Epidermal melanocyte (primary cell): ENCODE results near the gene ANKFY1.
"Not testable (repeated sequence)": the region's sequence is repeated elsewhere in the genome, so short reads cannot be mapped to it uniquely, and the experiment has no call there.

Source experiments
- DNase-seq: peaks from one replicate; pipeline ENCODE4 v3.0.0; 2011; ENCODE audit warnings: low spot score; ENCODE audit not compliant: insufficient read length

Gene ANKFY1

DNA sequence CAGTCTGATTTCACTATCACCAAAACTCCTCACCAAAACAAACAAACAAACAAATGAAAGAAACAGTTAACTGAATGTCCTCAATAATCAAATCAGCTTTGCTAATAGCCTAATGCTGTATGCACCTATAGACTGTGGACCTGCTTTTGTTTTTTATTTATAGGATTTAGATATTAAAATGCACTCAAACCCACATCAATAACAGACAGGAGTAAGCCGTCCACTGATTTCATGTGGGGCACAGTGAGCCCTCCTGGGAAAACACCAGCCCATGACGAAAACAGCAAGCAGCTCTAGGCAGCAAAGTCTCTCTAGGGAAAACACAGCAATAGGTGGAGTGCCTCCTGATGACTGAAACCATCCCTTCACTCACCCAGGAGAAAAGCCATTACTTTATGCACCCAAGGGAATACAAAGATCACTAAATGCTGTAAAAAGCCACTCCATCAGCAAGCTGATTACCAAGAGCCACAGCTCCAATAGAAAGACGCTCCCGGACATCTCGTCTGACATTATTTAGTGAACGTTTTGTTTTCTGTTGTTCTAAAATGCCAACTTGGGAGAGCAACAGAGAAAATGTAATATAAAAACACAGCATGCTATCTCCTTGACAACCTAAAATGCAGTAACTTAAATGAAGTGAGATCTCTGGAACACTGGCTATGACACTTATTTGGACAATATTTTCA, 47.8 kb downstream of the ANKFY1 start:
- no peak for DNase-seq

DNA sequence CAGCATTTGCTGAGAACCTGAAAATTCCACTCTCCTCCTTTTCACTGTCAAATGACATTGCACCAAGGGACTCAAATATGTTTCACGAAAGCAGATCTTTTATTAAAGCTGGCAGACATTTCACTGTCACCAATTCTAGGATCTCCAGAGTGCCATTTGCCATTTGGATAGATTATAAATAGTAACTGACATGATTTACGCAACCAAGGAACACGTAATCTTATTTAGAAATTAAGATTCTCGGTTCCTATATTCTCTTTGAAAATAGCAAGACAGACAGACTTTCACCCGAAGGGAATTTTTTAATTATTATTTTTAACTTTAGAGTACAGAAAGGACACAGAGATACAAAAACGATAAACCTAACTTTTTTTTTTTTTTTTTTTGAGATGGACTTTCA, 49.6 kb downstream of the ANKFY1 start:
- DNase-seq = no peak

DNA sequence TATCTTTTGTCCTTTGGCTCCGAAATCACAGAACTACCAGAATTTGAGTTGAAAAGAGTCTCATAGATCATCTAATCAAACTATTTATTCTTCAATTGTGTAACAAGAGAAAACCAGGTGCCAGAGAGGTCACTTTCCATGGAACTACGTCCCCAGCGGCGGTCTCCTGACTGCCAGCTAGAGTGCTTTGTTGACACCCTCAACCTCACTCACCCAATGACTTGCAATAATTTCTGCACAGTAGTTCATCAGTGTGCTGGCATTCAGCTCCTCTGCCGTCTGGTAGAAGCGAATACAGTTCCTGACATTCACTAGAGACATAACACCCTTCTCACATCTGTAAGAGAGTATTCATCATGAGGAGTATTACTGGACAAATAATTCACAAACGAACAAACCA, 54.2 kb downstream of the ANKFY1 start:
- DNase-seq = no peak

GRCh38 chr17:4208238-4208637, 55.5 kb downstream of the ANKFY1 start:
- no peak for DNase-seq

DNA sequence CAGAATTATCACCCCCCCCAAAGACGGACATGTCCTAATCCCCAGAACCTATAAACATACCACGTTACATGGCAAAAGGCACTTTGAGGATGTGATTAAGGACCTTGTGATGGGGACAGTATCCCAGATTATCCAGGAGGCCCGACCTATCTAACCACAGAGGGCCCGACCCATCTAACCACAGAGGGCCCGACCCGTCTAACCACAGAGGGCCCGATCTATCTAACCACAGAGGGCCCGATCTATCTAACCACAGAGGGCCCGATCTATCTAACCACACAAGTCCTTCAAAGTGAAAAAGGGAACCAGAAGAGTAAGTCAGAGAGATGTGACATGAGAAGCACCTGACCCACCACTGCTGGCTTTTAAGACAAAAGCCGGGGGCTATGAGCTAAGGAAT, 56.8 kb downstream of the ANKFY1 start:
- DNase-seq = no peak

DNA sequence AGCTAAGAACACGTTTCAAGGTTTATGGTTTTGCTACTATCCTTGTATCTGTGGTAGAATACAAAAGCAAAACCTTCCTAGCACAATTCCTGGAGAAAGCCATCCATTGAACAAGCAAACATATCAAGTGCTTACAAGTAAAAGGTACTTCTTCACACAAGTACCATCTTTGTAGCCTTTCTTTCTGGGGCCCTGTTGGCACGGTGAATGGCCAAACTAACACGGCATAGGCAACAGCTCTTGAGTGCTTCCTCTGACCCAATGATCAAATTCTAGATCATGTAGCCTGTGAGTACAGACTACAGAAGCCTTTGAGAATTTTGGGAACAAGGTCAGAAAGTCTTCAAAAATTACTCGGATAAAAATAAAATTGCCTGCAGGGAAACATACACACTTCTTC, 57.9 kb downstream of the ANKFY1 start:
- DNase-seq = no peak

DNA sequence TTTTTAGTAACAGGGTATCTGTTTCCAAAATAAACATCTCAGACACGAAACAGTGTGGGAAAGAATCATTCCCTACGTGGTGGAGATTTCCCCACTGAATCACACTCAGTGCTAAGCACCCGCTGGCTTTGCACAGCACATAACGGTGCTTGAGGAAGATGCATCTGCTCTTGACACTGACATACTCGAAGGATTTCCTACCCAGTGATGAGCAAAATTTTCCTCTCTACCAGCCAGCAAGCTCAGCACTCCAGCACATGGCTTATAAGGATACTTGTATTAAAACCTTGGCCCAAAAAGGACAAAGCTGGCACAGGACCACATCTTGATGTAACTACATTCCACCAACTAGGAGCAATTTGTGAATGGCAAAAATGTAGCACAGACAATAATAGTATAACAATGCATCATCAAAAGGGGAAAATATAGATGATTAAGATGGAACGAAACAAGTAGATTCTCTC, 59.0 kb downstream of the ANKFY1 start:
- no peak for DNase-seq

DNA sequence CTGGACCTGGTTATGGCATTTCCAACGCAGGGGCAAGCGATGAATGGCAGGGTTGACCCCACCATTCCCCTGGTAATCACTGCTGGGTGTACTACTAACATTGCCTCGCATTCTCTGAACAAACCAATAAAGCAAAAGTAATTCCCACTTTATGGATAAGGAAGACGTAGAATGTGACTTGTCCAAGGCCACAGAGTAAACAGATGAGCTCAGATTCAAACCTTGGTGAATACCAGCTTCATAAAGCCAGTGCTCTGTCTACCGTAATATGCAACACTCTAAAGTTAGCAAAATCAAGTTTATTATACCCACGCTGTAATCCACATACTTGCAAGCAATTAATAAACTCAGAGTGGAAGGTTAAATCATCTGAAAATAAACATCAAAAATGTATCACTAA, 59.6 kb downstream of the ANKFY1 start:
- DNase-seq = no peak

- DNase-seq = no peak
Measured at GRCh38 chr17:4201226-4201625, 62.6 kb downstream of the ANKFY1 start.

- DNase-seq = peak; percentile 52
Measured at GRCh38 chr17:4199818-4200402, 63.9 kb downstream of the ANKFY1 start.

- no peak for DNase-seq
Measured at GRCh38 chr17:4198995-4199394, 64.8 kb downstream of the ANKFY1 start.

DNA sequence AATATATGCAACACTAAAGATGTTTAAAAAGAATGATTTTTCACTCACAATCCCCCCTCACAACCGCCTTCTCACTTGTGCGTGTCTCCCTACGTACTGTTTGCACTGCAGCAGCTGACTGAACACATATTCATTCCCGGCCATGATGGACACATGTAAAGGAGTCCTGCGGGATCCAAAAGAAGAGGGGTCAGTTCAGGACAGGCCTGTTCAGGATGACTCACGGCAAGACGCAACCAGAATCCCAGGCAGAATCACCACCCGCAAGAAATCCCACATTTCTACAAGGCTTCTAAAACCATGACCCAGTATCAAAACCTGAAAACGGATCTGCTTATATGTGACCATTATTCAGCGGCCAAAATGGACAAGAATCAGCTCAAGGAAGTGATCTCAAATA, 68.5 kb downstream of the ANKFY1 start:
- no peak for DNase-seq

DNA sequence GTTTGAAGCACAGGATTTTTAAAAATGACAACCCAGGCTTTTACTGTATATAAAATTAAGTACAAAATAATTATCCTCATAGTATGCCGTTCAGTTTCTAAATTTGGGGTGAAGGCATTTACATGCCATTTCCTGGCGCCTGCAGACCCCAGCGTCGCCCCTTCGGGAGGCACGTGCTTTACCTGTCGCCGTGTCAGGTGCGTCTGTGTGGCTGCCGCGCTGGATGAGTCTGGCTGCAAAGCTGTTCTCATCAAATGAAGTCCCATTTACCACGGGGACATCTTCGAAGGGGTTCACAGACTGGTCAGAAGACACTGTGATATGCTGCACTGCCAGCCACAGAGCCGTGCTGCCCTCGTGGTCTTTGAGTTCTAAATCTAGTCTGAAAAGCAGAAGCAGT, 69.0 kb downstream of the ANKFY1 start:
- DNase-seq = no peak

DNA sequence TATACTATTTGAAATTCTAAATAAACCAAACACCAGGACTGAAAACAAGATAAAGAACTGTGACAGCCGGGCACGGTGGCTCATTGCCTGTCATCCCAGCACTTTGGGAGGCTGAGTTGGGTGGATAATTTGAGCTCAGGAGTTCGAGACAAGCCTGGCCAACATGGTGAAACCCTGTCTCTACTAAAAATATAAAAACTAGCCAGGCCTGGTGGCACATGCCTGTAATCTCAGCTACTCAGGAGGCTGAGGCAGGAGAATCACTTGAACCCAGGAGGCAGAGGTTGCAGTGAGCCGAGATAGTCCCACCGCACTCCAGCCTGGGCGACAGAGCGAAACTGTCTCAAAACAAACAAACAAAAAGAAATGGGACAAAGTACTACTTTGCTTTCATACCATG, 73.0 kb downstream of the ANKFY1 start:
- not testable (repeated sequence) for DNase-seq

GRCh38 chr17:4189280-4189679, 74.5 kb downstream of the ANKFY1 start:
- no peak for DNase-seq

DNA sequence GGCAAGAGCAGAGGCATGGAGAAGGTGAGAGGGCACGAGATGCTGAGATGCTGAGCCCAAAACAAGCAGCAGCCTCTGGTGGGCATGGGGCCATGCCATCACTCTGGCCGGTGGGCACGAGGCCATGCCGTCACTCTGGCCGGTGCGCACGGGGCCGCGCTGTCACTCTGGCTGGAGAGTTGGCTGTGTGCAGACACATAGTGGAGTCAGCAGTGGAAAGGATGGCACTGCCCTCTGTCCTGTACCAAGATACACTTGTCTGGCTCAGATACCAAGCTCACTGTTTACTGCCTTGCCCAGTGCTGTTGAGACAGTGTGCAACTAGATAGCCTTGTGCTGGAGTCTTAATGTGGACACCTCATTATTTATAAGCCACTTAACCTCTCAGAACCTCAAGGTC, 75.7 kb downstream of the ANKFY1 start:
- DNase-seq = no peak

DNA sequence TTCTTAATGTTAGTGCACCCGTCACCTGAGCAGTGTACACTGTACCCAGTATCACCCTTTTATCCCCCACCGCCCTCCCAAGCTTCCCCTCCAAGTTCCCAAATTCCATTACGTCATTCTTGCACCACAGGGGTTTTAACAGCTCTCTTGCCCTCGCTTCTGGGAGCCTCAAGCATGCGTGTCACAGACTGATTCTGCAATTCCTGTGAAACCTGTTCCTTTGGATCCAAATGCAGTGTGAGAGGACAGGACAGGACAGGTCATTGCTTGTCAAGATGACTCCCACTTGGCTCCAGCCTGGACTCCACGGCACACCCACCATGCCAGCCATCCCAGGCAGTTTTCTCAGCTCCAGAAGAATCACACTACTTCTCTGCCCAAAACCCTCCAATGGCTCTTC, 76.7 kb downstream of the ANKFY1 start:
- DNase-seq = no peak

DNA sequence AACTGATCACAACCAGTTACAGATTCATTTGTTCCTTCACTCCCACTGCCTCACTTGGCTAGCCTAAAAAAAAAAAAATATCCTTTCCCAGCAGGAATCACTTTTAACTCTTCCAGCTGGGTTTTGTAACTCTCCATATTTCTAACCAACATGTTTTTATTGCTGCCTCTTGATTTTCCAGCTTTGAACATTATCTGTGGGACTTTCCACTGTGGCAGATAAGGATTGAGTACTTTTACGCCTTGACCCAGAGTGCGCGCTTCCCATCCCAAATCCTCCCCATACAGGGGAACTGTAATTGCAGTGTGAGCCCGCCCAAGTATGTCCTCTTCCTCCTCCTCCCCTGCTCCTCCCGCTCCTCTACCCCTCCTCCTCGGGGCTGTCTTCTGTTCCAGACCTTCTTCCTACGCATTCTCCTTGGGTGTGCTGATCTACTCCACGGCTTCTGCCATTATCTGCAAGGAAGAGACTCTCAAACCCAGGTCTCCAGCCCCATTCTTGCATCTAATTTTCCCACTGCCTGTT, 77.4 kb downstream of the ANKFY1 start:
- DNase-seq = no peak

DNA sequence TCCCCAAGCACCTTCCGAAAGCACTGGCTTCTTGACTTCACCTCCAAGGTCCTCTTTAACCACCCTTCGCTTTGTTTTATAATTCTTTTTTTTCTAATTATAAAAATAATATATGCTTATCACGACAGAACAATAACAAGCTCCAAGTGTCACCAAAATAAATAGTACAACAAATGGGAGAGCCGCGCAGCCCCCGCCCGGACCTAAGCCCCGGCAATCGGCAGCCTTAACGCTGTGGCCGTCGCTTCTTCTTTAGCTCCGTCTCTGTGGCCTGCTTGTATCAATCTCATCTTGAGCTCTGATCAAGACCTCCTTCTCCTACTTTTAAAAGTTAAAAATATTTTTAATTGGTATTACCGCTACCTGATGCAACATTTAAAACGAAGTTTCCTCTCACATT, 78.1 kb downstream of the ANKFY1 start:
- DNase-seq = no peak

- DNase-seq = no peak
Measured at GRCh38 chr17:4184811-4185210, 79.0 kb downstream of the ANKFY1 start.

GRCh38 chr17:4182043-4182442, 81.7 kb downstream of the ANKFY1 start:
- no peak for DNase-seq

- DNase-seq = no peak
Measured at GRCh38 chr17:4180791-4181190, 83.0 kb downstream of the ANKFY1 start.

DNA sequence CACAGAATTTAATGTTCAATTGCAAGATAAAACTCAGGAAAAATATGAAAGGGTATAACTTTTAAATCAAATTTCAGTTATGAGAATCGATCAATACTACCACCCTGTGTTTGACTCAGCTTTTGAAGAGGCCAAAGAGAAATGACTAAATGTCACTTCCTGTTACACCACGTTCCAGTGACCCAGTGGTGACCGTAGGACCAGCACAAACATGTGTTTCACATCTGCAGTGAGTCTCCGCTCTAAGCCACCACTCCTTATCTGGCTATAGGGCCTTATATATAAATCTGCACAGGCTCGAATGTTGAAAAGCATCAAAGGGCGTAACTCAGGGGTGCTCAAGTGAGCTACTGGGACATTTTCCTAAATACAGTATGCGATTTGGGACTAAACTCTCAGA, 84.7 kb downstream of the ANKFY1 start:
- DNase-seq = no peak
